A673 (cell line): ENCODE measurements around the gene NOC4L.
"Not testable (repeated sequence)": the region's sequence is repeated elsewhere in the genome, so short reads cannot be mapped to it uniquely, and the experiment has no call there.

Experiments used
- EZH2 ChIP-seq: fragments of 200-600 bp; sonication (generic); IDR thresholded peaks from 2 replicates; pipeline ENCODE4 v1.6.1; 2017; ENCODE audit warnings: borderline replicate concordance, low read depth, mild to moderate bottlenecking, mixed read lengths, antibody characterized with exemption, low read length; ENCODE audit not compliant: poor library complexity, severe bottlenecking
- TF ChIP-seq, protein P1 (sequence below): fragments of 300-800, 200-600 bp; sonication (generic); conservative IDR thresholded peaks from 2 replicates; pipeline ENCODE4 v1.5.1; 2017; ENCODE audit warnings: low read depth, mild to moderate bottlenecking, antibody characterized with exemption, low read length, moderate library complexity, mixed read lengths

- TF ChIP-seq, protein P1, sequence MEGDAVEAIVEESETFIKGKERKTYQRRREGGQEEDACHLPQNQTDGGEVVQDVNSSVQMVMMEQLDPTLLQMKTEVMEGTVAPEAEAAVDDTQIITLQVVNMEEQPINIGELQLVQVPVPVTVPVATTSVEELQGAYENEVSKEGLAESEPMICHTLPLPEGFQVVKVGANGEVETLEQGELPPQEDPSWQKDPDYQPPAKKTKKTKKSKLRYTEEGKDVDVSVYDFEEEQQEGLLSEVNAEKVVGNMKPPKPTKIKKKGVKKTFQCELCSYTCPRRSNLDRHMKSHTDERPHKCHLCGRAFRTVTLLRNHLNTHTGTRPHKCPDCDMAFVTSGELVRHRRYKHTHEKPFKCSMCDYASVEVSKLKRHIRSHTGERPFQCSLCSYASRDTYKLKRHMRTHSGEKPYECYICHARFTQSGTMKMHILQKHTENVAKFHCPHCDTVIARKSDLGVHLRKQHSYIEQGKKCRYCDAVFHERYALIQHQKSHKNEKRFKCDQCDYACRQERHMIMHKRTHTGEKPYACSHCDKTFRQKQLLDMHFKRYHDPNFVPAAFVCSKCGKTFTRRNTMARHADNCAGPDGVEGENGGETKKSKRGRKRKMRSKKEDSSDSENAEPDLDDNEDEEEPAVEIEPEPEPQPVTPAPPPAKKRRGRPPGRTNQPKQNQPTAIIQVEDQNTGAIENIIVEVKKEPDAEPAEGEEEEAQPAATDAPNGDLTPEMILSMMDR = not testable (repeated sequence)
- not testable (repeated sequence) for TF ChIP-seq EZH2
These were observed 41.2 kb upstream of the NOC4L start for GRCh38 chr12:132103072-132103471.
